HG03520 (cell line): Measurements from ENCODE around the gene OPHN1.

ENCODE experiments used
- ATAC-seq: cut with Tn5 transposase; IDR thresholded peaks from one replicate; pipeline ENCODE4 v1.9.1; 2021; ENCODE audit warnings: mild to moderate bottlenecking, moderate library complexity; ENCODE audit not compliant: unreplicated experiment

OPHN1 gene

DNA sequence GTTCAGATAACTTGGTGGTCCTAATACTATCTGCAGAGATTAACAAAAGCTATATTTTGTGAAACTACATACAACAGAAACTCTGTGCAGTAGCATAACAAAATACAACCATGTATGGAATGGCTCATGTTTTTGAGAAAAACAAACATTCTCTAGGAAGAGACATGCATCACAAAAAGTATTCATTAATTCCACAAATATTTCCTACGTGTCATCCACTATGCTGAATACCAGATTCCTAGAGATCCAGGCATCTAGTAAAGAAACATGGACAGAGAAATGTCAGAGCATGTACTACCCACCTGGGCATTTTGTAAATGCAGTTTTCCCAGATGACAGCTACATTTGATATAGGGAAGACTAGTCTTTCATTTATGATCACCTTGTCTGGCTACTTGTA, 248.1 kb downstream of the OPHN1 start:
- no peak for ATAC-seq

DNA sequence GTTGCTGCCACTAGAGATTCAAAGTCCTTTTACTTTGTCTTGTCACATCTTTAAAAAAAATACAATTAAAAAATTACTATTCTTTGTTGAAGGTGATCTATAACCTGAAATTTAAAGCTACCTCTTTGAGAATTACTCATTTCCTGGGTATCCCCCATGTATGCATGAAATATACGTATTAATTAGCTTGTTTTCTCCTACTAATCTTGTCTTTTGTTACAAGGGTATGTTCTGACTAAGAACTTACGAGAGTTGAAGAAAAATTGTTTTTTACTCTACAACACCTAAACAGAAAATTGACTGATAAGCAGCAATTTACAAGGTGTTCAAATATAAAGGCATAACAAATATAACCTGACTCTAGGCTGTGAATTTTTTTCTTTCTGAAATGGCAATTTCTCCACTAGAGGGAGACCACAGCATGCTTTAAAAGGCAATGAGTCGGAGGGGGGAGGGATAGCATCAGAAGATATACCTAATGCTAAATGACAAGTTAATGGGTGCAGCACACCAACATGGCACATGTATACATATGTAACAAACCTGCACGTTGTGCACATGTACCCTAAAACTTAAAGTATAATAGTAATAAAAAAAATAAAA, 249.6 kb downstream of the OPHN1 start:
- no peak for ATAC-seq

DNA sequence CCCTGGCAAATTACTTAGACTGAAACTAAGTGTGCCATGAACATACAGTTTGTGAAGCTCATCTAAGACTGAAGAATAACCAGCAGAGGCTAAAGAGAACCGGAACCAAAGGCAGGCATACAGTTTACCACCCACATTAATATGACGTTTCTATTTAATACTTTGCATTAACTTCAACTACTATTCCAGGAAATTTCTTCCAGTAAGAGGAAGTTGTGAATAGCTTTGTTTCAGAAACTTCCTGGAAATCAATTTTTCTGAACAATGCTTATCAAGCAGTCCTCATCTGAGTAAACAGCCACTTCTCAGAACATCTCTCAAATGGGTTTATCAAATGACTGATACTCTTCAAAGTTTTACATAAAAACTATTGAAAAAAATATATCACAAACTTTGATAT, 252.7 kb downstream of the OPHN1 start:
- no peak for ATAC-seq

DNA sequence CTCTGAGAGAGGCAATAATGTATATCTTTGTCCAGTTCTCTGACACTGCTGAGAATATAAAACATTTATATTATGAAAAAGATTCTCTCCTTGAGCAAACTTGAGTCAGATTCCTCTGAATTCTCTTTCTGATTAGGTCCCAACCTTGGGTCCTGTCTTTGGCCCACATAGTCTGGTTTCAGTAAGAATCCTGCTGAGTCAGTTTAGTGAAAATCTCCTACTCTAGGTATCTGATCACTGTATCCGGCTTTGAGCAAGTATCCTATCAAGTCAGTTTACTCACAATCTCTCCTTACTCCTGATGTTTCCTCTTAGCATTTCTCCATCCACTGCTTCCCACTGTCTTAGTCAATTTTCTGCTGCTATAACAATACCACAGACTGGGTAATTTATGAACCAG, 253.9 kb downstream of the OPHN1 start:
- ATAC-seq, result no peak

DNA sequence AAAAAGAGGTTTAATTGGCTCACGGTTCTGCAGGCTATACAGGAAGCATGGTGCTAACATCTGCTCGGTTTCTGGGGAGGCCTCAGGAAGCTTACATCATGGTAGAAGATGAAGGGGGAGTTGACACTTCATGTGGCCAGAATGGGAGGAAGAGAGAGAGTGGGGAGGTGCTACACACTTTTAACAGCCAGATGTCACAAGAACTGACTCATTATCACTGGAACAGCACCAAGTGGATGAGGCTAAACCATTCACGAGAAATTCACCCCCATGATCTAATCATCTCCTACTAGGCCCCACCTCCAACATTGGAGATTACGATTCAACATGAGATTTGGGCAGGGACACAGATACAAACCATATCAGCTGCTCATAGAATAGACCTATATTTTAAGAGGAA, 255.8 kb downstream of the OPHN1 start:
- ATAC-seq, result no peak

DNA sequence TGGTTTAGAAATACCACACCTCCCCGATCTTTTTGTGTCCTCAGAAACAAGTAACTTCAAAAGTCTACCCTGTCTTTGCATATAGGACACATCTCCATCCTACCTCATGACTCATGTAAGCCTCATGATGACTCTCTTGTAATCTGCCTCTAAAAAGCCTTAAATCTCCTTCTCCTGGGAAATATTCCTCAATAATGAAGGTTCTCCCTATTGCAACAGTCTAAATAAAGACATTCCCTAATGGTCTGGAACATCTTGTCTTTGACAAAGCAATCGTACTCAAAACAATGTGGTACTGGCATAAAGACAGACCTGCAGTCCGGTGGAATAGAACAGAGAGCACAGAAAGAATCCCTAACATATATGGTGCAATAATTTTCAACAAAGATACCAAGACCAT, 257.7 kb downstream of the OPHN1 start:
- ATAC-seq, result no peak

DNA sequence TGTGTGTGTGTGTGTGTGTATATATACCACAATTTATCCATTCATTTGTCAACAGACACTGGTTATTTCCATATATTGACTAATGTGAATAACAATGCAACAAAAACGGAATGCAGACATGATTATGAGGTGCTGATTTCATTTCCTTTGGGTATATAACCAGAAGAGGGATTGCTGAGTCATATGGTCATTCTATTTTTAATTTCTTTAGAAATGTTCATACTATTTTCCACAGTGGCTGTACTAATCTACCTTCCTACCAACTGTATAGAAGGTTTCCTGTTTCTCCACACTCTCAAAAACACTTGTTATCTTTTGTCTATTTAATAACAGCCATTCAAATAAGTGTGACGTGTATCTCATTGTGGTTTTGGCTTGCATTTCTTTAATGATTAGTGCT, 269.9 kb downstream of the OPHN1 start:
- ATAC-seq, result no peak

DNA sequence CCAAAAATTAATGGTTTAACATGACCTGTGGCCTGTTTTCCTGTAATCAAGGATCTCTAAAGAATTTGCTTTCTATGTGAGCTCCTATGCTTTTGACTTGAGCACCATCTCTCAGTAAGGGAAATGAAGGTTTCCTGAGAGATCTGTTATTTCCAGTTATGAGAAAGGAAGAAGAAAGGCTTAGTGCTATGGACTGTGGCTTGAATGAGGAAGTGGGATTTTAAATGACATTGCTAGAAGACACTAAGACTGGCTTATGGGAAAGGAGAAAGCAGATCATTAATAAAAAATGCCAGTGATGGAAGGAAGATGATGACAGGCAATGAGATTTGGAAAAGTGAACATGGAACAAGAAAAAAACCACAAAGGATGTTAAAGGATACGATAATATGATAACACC, 285.4 kb downstream of the OPHN1 start:
- no peak for ATAC-seq

DNA sequence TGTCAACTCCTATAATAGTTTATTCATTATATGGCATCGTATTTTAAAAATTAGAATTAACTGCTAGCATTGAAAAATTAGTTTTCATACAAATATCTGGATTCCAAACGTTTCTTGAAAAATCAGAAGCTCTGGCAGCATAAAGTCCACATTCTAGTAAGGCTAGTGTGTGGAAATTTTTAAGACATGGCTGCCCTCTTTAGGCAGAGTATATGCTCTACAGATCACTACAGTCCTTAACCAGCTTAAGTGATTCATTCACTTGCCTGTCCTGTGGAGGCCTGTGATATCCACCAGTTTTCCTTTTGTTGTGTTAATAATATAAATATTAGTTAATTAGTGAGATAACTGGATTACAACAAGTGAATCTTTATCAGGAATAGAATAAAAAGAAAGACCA, 287.2 kb downstream of the OPHN1 start:
- ATAC-seq, result no peak

DNA sequence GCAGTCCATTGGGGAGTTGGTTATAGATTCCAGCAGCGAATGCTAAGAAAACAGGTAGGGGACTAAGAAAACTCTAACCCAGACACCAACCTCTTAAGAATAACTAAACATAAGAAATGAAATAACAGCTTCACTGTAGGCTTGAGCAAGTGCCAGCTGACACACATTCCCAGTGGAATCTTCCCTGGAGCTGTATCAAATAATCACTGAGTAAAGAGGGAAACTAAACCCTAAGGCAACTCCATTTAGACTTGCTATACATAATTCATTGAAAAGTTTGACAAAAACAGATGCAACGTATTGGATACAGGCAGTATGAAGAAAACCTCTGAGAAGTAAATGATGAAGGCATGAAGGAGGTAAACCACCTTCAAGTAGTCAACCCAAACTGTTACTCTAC, 293.5 kb downstream of the OPHN1 start:
- ATAC-seq, result no peak

DNA sequence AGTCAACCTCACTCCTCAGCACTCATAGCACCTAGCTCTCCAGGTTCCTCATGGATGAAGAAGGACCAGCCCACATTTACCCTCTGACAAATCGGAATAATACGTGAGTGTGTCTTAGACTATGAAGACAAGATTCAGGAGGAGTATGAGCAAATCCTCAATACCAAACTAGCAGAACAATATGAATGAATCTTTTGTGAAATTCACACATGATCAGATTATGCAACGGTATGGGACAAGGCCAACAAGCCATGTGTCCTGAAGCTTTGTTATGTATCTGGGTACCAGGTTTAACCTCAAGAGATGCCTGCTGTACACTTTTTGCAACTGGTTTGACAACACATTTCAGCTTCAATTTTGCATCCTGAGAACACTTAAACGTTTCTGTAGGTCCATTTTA, 300.1 kb downstream of the OPHN1 start:
- no peak for ATAC-seq

DNA sequence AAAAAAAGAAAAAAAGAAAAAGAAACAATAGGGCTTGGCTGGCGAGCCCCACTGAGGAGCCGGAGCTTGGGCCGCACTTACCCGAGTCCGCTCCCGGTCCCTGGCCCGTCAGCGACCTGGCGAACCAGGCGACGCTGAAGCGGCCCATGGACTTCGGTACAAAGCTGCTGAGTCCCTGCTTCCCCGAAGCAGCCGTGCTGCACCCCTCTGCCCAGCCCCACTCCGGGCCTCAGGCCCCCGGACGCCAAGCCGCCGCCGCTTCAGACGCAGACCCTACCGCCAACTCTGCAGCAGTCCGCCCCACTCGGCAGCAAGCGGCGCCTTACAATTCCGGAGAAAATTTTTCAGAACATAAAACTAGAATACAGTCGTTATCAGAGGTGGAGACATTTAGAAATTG, 300.5 kb downstream of the OPHN1 start:
- no peak for ATAC-seq

DNA sequence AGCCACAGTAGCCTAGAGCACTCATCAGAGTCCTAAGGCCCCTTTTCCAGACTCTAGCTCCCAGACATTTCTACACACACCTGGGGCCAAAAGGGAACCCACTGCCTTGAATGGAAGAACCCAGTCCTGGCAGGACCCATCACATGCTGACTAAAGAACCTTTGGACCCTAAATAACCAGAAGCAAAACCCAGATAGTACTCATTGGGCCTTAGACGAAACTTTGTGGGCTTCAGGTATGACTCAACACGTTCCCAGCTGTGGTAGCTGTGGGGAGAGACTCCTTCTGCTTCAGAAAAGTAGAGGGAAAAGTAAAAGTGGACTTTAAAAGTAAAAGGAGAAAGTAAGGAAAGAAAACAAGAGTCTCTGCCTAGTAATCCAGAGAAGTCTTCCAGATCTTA, 311.5 kb downstream of the OPHN1 start:
- no peak for ATAC-seq

DNA sequence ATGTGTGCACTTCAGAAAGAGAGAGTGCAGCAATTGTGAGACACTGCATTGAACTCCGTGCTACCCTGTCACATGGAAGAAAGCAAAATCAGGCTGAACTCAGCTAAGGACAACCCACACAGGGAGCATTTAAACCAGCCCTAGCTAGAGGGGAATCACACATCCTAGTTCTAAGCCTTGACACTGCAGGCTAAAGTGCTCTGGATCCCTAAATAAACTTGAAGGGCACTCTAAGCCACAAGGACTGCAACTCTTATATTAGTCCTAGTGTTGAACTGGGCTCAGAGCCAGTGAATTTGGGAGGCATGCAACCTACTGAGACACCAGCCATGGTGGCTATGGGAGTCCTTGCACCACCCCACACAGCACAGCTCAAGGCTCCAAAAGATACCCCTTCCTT, 311.9 kb downstream of the OPHN1 start:
- ATAC-seq, result no peak

DNA sequence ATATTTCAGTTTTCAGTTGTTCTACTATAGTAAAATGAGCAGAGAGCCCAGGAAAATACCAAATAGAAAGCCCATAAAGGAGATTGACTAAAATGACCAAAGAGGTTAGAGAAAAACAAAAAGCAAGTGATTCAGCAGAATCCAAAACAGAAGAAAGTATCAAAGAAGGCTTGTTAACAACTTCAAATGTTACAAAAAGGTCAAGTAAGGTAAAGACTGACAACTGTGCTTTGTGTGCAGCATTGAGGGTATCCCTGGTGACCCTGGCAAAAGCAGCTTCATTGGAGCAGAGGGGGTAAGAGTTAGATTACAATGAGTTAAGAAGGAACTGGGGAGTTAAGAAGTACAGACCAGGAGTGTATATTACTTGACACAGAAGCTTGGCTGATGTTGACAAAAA, 317.9 kb downstream of the OPHN1 start:
- ATAC-seq, result no peak

DNA sequence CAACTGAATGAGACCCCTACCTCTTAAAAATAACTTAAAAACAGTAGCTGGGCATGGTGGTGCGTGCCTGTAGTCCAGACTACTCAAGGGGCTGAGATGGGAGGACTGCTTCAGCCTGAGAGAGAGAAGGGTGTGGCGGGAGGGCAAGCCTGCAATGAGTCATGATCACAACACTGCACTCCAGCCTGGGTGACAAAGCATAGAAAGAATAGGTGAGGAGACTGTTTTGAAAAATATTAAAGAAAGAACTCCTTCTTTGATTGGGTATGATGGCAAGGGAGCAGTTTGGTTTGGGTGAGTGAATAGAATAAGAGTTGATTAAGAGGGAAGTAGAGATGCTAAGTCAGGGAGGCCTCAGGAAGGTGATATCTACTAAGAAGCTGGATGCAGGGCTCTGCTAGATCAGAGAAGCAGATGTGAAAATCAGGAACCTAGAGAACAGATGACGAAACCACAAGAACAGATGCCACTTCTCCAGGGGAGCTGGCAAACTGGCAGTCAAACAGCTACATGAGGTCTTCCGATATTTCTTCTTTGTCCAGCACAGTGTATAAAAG, 318.6 kb downstream of the OPHN1 start:
- no peak for ATAC-seq

DNA sequence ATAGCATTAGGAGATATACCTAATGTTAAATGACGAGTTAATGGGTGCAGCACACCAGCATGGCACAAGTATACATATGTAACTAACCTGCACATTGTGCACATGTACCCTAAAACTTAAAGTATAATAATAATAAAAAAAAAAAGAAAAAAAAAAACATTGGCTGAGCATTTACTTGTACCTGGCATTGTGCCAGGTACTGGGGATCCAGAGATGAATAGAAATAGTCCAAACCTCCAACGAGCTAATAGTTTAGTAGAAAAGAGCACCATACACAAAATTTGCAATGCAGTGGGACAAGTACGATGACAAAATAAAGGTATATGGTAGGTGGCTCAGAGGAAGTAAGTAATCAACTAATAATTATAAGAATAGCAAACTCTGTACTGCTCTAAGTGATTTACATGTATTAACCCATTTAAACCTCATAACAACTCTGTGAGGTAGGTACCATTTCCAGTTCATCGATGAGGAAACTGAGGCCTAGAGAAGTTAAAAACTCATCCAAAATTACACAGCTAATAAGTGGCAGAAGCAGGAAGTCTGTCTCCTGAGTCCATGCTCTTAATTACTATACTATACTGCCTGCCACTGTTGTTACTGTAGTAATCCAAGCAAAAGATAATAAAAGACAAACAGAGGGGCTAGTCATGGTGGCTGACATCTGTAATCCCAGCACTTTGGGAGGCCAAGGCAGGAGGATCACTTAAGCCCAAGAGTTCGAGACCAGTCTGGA, 319.3 kb downstream of the OPHN1 start:
- ATAC-seq, result no peak

DNA sequence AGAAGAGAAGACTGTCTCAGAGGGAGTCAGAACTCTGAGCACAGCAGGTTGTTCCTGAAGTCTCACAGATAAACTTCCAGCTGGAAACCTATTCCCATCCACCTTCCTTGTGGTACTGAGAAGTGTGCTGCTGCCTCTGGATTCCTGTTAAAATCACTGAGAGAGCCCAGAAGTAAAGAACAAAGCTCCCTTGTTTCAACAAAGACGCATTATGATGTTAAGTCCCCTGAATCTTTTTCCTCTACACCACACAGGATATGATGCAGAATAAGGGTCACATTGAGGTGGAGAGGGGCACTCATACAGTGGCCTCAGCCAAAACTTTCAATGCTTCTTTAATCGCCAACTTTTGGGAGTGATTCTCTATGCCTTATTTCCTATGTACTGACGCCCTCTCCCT, 321.0 kb downstream of the OPHN1 start:
- no peak for ATAC-seq

DNA sequence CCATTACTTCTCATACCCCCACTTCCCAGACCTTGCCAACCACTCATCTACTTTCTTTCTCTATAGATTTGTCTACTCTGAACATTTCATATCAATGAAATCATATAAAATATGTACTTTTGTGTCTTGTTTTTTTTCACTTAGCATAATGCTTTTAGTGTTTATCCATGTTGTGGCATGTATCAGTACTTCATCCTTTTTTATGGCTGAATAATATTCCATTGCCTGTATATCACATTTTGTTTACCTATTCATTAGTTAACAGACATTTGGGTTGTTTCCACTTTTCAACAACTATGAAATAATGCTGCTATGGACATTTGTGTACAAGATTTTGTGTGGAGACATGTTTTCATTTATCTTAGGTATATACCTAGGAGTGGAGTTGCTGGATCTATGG, 324.1 kb downstream of the OPHN1 start:
- no peak for ATAC-seq

DNA sequence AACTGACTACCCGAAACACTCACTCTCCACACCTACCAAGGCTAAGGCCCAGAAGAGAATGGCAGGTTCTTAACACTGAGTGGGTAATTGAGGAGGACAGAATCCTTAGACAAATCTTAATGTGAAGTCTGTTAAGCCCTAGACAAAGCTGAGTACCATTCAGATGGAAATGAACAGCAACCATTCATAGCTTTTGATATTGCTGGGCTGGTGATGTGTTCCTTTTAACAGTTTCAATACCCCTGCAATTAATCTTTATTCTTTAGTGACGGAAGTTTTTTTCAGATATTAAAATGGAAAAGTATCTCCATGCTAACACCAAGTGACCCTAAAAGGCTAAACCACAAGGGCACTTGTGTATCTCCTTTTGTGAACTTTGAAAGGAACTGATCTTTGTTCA, 334.9 kb downstream of the OPHN1 start:
- ATAC-seq, result no peak

DNA sequence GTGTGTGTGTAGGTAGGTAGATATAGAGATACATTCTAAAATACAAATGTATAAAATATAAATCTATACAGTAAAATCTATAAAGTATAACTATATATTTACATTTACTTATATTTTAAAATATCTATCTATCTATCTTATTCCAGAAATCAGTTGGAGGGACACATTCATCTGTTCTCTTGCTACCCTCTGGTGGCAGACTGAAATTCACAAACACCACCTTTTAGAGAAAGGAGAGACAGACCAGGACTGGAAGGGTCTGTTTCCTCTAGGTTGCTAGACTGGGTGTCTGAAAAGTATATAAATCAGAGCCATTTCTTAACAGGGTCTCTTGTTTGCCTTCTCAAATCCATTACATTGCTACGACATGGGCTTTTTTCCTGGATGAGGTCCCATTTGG, 343.0 kb downstream of the OPHN1 start:
- no peak for ATAC-seq

DNA sequence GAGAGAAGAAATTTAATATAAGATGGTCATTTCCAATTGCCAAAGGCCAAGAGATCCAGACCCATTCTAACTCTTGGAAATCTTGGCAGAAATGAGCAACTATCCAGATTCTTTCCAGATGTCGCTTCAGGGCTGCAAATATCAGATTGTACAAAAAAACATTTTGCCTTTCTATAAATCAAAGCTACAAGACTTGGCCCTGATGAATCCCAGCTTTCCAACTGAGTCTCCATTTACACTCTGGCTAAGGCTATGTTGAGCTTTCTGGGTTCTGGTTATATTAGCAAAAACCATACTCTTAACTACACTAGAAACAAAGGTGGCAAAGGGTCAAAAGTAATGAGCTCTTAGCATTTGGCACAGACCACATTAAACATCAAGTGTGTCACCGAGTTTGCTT, 345.8 kb downstream of the OPHN1 start:
- no peak for ATAC-seq

DNA sequence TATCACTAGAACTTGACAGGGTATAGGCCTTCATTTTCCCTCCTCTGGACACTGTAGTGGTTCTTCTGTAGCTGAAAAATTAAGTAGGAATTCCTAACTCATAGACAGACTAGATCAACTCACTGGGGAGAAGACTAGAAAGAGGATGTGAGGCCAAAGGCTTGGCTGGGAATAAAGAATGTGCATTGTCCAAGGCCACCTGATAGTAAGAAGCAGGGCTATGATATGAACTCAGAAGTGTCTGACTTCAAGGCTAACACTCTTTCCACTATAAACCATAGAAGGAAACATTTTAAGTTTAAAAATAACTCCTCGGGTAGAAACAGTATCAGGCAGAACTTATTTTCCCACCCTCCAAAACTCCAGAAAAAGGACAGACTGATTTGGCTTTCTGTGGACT, 346.6 kb downstream of the OPHN1 start:
- no peak for ATAC-seq
